Measurements from ENCODE around the gene RGS16. TPM values are rescaled to one million over a fixed set of nuclear protein-coding genes. Genes with fewer than 3 reads are reported as not detected.
A peak's percentile ranks its signal among the peaks of the same experiment; 100 is the strongest.

The RGS16 gene
- total RNA-seq, 1 donor from 2014 or later = 12.5 TPM

DNA sequence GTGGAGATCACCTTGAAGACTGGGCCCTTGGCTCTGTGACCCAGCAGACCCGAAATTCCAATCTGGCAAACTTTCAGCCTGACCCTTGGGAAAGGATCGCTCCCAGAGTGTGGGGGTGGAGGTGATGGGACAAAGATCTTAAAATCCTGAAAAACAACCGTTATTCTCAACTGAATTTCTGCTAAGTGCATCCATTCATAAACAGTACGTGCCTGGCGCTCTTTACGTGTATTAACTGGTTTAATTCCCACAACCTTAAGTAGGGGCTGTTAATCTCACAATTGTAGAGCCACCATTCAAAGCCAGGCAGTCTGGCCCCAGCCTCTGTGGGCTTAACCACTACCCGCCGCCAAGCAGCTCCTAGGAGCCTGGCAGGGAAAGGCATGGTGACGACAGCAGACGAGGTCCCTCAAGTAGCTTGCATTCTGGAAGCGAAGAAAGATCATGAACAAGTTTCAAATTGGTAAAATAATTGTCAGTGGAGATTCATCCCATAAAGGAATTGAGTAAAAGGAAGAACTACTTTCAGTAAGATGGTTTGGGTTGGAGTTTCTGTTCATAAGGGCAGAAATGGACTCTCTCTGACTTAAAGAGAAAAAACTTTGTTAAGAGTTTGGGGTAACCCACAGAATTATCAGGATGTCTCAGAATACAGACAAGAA, 11.4 kb upstream of the RGS16 start:
- peak overlapping the region; percentile 75 for H3K27ac Mint-ChIP-seq
- Histone ChIP-seq H3K27ac (peak overlapping the region; percentile 85), H3K4me3 (peak overlapping the region; percentile 46), H3K4me2 (peak overlapping the region; percentile 72), H2AFZ (replicated peaks) (peak overlapping the region; percentile 16), H3F3A (ENCODE audit: low read depth) (peaks cover 55% of the 10 kb centered on the region), H3K9ac (no peak overlapping the region), H3K79me2 (ENCODE audit: low read depth) (no peaks in the 10 kb centered on the region), H4K20me1 (ENCODE audit: low read depth) (no peaks in the 10 kb centered on the region), H3K9me3 (ENCODE audit: low read depth) (no peaks in the 10 kb centered on the region), H3K4me1 (peaks cover 76% of the 10 kb centered on the region), H3K27me3 (peaks cover 21% of the 10 kb centered on the region), H3K36me3 (no peaks in the 10 kb centered on the region)
- TF ChIP-seq EZH2 (IDR thresholded peaks at IDR 0.05) (no peak), EZH2phosphoT487 (IDR thresholded peaks at IDR 0.05) (no peak), CTCF (IDR thresholded peaks at IDR 0.05) (no peak)
- peaks cover 5% of the 10 kb centered on the region for H3K9me3 Mint-ChIP-seq
- no peaks in the 10 kb centered on the region for H3K36me3 Mint-ChIP-seq
- peak; percentile 86 for DNase-seq (ENCODE audit: low spot score)
- peaks cover 26% of the 10 kb centered on the region for H3K27me3 Mint-ChIP-seq (ENCODE audit: insufficient read depth, low read depth)
- H3K4me3 Mint-ChIP-seq = peak overlapping the region; percentile 84
- H3K4me1 Mint-ChIP-seq = peaks cover 76% of the 10 kb centered on the region

DNA sequence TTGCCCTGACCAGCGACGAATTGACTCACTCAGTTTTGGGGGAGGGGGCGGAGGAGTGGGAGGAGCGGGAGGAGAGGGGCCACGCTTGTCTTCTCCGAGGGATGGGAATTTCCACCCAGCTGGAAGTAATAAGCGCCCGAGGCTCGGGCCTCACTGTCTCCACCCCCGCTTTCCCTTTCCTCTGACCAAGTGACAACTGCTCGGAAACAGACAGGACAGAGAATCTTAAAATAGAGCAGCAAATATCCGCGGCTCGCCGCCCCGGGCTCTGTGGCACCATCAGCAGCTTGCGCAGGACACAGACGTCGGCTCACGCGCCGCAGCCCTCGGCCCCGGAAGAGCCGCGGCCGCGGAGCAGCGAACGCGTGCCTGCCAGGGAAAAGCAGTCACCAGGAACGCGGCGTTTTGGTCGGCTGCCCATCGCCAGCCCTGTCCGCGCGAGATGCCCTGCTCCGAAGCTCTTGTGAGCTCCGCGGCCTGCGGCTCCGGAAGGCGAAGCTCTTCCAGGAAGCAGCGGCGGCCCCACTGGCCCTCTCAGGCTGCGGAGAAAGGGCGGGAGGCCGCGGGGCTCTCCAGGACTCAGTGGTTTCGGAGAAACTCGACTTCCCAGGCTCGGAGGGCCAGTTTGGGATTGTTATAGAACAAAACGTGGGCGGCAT, 10.7 kb upstream of the RGS16 start:
- H3K9me3 ChIP-seq (ENCODE audit: low read depth) = no peaks in the 10 kb centered on the region
- peak overlapping the region; percentile 16 for H2AFZ ChIP-seq (replicated peaks)
- H3K4me1 ChIP-seq = peaks cover 79% of the 10 kb centered on the region
- DNase-seq (ENCODE audit: low spot score) = peak; percentile 84
- peak overlapping the region; percentile 84 for H3K4me3 Mint-ChIP-seq
- H3K9ac ChIP-seq = no peak overlapping the region
- H3K27me3 ChIP-seq = peaks cover 21% of the 10 kb centered on the region
- peaks cover 25% of the 10 kb centered on the region for H3K27me3 Mint-ChIP-seq (ENCODE audit: insufficient read depth, low read depth)
- peaks cover 82% of the 10 kb centered on the region for H3K4me1 Mint-ChIP-seq
- H3K36me3 Mint-ChIP-seq = no peaks in the 10 kb centered on the region
- peak overlapping the region; percentile 46 for H3K4me3 ChIP-seq
- H3K9me3 Mint-ChIP-seq = peaks cover 4% of the 10 kb centered on the region
- no peaks in the 10 kb centered on the region for H4K20me1 ChIP-seq (ENCODE audit: low read depth)
- TF ChIP-seq EZH2 (IDR thresholded peaks at IDR 0.05) = peak; percentile 44
- no peak for TF ChIP-seq CTCF (IDR thresholded peaks at IDR 0.05)
- no peaks in the 10 kb centered on the region for H3K36me3 ChIP-seq
- peak overlapping the region; percentile 85 for H3K27ac ChIP-seq
- peak overlapping the region; percentile 75 for H3K27ac Mint-ChIP-seq
- no peaks in the 10 kb centered on the region for H3K79me2 ChIP-seq (ENCODE audit: low read depth)
- peaks cover 55% of the 10 kb centered on the region for H3F3A ChIP-seq (ENCODE audit: low read depth)
- peak overlapping the region; percentile 72 for H3K4me2 ChIP-seq

DNA sequence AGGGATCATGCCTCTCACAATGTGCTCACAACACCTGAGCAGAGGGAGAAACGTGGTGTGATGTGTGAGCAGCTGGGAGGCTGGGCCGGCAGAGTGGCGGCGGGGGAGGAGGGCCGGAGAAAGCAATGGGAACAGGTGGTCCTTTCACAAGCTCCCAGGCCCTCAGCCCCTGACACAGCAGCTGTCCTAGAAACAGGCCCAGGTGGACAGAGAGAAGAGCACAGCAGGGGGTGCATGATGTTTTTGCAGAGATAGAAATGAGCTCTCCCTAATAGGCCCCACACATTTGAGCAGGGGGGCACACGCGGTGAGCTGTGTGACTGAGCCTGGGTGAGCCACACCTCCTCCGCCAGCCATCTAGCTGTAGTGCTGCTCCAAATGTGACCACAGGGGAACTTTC, 7.6 kb upstream of the RGS16 start:
- Histone ChIP-seq H3K4me3 (no peak overlapping the region), H3K9me3 (ENCODE audit: low read depth) (no peaks in the 10 kb centered on the region), H3K27ac (peak overlapping the region; percentile 19), H3K4me1 (peaks cover 65% of the 10 kb centered on the region), H3K36me3 (no peaks in the 10 kb centered on the region), H4K20me1 (ENCODE audit: low read depth) (no peaks in the 10 kb centered on the region), H3K4me2 (peak overlapping the region; percentile 27), H3K9ac (no peak overlapping the region), H2AFZ (replicated peaks) (no peak overlapping the region), H3K79me2 (ENCODE audit: low read depth) (no peaks in the 10 kb centered on the region), H3K27me3 (peaks cover 22% of the 10 kb centered on the region), H3F3A (ENCODE audit: low read depth) (peaks cover 52% of the 10 kb centered on the region)
- Mint-ChIP-seq H3K4me3 (no peak overlapping the region), H3K4me1 (peaks cover 77% of the 10 kb centered on the region), H3K36me3 (no peaks in the 10 kb centered on the region), H3K9me3 (no peaks in the 10 kb centered on the region), H3K27me3 (ENCODE audit: insufficient read depth, low read depth) (peaks cover 23% of the 10 kb centered on the region), H3K27ac (no peak overlapping the region)
- TF ChIP-seq EZH2phosphoT487 (IDR thresholded peaks at IDR 0.05) (no peak), EZH2 (IDR thresholded peaks at IDR 0.05) (no peak), CTCF (IDR thresholded peaks at IDR 0.05) (no peak)
- DNase-seq (ENCODE audit: low spot score) = peak; percentile 76

Data from neural progenitor cell (in vitro differentiated cells).